NCI-H226 (cell line): Measurements from ENCODE around the gene ABR.
"Not testable (repeated sequence)": the region's sequence is repeated elsewhere in the genome, so short reads cannot be mapped to it uniquely, and the experiment has no call there.

Experiments used
- DNase-seq: peaks from one replicate; pipeline ENCODE4 v3.0.0-alpha.2; 2015

The ABR gene

DNA sequence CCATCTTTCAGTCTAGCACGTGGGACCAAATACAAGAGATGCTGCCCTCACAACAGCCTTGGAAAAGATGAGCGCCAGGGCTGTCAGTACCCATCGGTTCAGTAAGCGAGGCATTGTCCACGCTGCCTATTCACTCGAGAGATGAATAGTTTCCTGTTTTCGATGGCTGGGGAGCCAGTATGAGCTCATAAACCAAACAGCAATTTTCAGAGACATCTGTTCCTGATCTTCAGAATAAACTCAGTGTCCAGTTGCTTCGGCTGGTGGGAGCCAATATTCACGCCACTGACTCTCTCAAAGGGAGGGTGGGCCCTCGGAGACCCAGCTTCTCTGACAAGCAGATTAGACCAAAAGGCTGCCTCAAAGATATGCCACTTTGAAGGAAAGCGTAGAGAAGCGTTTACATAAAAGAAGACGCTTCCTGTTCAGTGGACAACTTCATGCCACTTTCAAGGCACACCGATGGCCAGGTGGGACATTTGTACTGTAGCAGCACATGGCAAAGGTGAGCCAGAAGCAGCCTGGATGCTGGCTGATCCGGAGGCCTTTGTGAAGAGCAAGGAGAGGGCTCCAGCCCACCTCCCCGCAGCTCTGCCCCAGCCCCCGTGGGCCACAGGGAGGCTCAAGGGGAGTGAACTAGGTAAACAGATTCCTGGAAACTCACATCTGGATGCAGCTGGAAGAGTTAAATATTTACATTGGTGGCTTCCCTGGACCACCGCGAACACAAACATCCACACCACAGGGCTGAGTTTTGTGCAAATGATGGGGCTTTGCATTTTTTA, 176.8 kb downstream of the ABR start:
- no peak for DNase-seq

DNA sequence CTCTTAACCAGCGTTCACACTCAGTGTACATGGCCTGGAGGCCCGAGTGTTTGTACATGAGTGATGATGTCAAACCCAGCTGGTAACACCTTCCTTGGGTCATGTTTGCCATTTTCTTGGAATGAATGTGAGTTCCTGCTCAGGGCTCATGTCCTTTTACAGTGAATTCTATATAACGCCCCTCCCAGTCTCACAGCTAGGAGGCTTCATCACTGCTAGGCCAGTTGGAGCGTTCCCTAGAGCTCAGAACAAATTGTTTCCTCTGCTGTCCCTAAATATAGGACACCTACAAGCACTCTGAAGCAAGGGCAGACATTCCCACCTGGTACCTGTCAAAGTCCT, 177.4 kb downstream of the ABR start:
- DNase-seq = no peak

DNA sequence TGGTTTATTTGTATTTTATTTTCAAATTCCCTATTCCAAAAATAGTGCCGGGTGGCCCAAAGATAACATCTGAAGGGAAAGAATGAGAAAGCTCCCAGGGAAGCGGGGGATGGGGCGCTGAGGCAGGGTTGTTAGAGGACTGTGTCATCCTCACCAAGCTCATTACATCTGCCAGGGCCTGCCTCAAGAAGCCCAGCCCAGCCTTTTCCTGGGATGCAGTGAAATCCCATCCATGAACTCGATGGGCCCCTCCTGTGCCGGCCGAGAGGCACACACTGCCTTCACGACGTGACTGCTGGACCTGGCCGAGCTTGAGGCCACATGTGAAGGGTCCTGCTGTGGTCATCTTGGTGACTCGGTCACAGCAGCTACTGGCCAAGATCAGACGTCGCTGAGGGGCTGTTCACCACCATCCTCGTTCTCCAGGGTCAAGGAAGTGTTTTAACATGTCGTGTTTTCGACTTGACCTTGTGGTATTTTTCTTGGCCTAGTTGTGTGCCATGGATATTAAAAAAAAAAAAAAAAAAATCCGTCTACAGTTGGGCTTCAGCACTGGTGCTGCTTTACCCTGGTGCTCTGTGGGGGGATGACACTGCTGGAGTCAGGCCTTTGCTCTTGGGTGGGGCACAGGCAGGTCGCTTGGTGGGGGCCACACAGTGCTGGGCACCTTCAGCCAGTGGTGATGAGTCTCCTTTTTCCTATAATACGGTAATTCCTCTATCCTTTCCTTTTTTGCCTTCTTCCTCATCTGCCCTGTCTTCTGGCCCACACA, 178.0 kb downstream of the ABR start:
- no peak for DNase-seq

DNA sequence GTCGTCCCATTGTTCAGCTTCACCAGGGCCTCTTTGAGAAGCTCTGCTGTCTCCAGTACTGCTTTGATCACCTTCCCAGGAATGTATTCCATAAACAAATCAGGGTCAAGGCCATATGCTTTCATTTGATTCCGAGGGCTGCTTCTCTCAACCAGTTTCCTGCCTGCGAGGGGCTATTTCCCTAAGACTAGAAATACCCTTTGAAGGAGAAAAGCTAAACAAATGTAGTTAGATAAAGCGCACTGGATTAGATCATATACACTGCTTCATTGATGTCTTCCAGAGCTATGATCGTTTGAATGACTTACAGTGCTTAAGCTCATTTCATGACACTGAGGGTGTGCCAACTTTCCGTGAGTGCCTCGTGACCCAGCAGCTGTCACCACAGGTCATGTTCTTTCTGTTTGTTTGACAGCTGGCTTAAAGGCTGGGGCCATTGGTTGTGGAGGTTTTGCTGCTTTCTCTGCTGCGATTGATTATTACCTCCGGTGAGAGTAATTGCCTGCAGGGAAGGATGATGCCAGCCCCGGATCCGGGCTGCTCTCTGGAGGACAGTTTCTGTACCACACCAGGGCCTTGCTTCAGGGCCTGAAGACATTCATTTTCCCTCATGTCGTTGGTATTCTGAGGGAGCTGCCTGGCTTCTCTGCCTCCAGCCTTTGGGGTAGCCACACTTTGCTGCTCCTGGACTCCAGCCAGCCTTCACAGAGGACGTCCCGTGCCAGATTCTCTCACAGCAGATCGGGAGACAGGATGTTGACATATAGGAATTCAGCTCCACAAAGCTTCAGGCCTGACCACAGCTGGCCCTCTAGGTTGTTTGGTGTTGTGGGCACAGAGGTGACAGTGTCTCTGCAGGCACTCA, 179.0 kb downstream of the ABR start:
- DNase-seq = peak; percentile 61

DNA sequence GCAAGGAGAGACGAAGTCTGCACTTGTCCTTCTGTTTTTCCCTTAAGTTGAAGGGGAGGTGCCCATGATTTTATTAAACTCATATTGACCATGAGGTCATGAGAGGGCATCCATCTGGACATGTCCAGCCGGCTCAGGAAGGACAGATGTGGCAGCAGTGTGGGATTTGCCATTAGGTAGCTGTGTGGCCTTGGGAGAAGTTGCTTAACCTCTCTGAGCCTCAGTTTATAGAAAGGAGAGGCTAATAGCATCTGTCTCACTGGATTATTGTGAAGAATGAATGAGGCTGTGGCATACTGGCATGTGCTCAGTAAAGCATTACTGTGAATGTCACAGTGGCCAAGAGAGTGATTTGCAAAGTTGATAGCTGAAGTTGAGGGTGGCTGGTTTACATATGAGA, 181.7 kb downstream of the ABR start:
- DNase-seq = no peak

DNA sequence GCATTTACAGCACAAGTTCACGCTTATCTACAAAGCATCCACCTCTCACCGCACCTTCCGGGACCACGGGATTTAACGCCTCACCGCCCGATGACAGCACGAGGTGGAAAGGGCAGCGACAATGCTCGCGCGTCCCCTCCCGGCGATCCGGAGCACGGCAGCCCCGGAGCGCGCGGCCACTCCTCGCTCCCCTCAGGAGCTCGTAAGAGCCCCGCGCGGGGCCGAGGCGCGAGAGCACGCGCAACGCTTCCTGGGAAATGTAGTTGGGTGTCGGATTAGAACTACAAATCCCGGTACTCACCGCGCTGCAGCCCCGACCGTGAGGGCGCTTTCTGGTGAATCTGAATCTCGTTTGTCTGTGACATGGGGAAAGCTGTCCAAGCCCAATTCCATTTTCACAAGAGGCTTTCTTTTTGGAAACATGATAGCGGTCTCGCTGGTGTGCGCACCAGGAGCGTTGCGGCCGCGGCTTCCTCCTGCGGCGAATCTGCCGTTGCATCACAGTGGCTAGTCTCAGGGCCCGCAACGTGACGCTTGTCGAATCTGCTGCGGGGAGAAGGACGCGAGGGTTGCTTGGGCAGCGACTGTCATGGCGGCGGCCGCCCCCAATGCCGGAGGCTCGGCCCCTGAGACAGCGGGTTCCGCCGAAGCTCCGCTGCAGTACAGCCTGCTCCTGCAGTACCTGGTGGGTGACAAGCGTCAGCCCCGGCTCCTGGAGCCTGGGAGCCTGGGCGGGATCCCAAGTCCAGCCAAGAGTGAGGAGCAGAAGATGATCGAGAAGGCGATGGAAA, 183.0 kb downstream of the ABR start, which contains the start of gene TIMM22:
Gene TIMM22, plus strand, starts transcription at position 576 of the 791 bp plus-strand sequence. Its CDS starts 14 bp downstream, at position 590.
- DNase-seq = peak; percentile 96

DNA sequence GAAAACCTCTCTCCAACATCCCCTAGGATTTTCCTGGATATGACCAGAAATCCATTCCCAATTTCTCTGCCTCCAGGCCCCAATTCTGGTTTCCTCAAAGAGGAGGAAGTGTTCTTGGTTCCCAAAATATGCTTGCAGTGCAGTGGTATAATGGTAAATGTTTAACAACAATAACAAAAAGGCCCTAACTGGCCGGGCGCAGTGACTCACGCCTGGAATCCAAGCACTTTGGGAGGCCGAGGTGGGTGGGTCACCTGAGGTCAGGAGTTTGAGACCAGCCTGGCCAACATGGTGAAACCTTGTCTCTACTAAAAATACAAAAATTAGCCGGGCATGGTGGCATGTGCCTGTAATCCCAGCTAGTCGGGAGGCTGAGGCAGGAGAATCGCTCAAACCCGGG, 184.5 kb downstream of the ABR start:
- DNase-seq = not testable (repeated sequence)

DNA sequence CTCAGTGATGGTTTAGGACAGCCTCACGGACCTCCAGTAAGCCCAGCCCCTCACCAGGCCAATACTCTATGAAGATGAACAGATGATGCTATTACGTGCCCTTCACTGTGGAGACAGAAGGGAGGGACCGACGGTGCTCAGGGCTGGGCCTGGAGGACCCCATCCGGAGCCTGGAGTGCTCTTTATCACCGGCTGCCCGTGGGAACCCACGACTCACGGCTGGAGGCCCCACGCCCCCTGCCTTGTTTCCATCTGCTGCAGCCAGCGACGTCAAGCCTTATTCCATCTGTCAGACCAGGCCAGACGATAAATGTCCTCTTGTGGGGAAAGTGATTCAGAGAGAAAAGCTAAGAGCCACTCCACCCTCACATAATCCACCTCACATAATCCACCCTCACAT, 186.8 kb downstream of the ABR start:
- no peak for DNase-seq

DNA sequence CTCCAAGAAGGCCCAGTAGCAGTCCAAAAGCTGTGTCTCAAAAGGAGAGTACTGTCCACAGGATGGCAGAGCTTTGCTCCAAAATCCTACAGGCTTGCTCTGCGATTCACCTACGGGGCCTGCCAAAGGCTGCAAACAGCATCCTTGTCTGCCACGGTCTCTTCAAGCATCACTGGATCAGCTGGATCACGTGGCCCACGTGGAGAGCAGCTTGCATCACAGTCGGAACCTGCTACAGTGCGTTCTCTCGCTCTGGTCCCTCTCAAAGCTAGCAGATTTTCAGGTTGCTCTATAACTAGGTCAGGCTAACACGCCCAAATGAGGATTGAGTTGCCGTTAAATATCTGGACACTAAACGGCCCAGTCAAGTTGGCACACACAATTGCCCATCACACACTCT, 191.2 kb downstream of the ABR start:
- no peak for DNase-seq

DNA sequence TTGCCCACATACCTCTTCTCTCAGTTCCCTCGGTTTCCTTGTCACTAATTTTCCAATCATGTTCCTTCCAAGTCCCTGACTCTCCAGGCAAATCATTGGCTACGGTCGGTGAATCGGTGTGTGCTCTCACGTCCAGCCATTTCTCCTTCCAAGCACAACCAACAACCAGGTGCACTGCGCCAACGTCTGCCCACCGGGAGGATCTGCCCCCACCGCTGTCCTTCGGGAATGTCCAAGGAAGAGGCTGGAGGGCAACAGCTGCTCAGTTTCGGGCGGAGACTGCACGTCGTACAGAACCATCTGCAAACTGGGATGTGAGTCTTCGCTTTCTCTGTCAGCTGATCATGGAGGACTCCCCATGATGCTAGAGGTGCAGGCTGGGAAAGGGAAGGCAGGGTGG, 191.8 kb downstream of the ABR start:
- no peak for DNase-seq

DNA sequence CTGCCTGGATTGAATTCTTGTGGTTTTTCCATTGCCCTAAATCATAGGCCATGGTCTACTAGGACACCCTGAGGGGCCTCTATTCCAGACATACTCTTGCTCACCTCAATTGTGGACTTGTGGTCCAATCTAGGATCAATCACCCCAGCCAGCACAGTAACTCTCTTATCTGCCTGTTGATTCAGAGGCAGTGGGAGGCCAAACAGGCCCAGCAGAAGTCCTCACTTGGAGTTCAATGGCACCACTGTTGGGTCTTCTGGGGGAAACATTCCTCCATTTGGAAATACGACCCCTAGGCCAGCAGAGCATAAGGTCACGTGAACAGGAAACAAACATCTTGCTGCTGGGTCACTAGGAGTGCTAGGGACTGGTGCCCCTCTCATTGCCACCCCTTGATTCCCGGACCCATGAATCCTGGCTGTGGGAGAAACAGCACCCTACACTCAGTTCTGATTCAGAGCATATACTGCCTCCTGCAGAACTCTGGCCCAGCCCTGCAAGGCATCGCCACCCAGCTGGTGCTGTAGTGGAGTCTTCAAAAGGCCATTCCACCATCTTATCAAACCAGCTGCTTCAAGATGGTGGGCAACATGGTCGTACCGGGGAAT, 193.4 kb downstream of the ABR start:
- DNase-seq = no peak

DNA sequence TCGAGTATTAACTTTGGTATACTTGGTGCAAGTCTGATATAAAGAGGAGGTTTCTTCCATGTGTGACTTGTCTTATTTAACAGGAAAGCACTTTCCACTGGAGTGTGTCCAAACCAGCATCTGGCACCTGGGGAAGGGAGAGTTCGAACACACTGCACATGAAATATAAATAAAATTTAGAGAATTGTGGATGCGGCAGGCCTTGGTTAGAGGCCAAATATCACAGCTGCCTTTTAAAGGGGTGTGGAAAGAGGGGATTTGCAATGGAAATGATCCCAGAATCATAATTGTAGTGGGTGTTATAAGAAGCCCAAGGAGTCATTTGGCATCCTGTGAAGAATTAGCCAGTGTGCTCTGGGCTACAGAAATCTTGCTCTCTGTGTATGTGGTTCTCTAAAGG, 195.9 kb downstream of the ABR start:
- DNase-seq = no peak

DNA sequence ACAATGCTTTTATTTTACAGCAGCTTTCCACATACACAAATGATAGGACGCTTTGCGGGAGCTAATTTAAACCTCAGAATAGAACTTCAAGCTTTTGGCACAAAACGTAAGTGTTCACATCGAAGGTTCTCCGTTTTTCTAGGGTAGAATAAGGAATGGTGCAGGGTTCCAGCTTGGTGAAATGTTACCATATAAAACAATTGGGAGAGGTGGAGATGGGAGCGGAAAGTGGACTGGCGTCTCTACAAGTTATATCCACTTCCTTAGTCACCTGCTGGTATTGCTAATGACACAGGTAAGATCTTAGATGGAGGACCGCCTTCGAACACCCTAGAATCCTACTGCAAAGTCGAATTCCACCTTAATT, 198.5 kb downstream of the ABR start:
- no peak for DNase-seq

DNA sequence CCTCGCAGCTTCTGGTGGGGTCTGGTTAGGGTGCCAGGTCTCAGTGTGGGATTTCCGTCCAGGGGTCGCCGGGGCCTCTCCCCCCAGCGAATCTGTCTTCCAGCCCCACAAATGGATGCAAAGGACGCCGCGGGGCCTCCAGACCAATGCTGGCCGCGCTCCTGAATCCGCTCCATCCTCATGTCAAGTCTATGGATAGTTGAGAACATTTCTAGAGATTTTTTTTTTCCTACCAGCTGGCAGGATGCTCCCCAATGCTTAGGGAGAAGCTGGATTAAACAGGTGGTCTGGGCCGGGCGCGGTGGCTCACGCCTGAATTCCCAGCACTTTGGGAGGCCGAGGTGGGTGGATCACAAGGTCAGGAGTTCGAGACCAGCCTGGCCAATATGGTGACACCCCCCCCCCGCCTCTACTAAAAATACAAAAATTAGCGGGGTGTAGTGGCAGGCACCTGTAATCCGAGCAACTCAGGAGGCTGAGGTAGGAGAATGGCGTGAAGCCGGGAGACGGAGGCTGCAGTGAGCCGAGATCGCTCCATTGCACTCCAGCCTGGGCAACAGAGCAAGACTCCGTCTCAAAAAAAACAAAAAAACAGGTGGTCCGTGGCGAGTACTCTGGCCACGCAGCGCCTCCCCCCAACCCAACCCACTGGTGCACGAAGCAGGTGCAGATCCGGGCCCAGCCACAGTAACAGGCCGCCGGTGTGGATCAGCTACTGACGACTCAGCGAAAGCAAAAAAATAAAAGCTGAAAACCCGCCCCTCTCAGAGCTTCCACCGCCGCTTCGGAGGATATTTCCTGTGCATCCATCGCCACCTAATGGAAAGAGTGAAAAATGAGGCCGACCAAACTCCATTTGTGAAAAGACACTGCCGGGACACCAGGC, 199.1 kb downstream of the ABR start:
- peak; percentile 71 for DNase-seq

DNA sequence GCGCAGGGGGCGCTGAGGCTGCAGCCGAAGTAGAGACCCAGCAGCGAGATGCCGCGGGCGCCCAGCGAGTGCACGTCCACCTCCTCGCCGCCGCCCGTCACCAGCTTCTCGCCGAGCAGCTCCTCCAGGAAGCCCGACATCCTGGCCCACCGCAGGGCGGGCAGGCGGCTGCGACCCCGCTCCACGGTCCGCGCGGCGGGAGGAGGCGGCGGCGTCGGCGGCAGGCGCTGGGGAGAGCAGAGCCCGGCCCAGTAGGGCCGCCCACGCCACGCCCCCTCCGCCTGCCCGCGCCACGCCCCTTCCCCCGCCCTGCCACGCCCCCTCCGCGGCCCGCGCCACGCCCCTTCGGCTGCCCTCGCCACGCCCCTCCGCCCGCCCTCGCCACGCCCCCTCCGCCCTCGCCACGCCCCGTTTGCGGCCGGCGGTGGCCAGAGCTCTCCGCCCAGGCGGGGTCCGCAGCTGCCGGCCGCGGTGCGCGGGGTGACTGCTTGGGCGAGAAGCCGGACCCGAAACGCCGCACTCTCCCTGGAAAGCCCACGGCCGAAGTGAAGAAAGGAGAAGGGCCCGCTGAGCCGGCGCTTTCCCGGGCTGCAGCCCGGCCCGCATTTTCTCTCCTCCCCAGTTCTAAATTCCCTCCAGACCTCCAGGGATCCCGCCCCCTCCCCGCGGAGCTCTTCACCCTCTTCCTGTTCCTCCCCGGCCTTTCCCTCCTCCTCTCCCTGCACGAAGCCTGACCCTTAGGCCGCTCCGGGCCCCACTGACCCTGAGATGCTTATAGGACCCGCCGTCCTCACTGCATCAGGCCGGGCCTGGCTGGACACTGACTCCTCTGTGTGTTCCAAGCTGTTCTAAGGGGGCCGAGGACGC, 200.0 kb downstream of the ABR start, which contains the start of gene NXN:
Gene NXN, minus strand, starts transcription at position 238 of the 867 bp plus-strand sequence.
- peak; percentile 56 for DNase-seq

DNA sequence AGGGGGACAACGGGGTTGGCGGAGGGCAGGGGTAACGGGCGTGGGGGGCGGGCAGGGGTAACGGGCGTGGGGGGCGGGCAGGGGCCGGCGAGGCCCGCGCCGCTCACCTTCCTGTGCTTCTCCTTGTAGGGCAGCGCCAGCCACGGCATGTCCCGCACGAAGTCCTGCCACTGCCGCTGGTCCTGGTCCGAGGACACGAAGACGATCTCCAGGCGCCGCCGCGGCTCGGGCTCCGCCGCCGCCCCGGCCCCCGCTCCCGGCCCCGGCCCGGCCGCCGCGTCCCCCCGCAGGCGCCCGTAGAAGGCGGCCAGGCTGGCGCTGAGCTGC, 200.6 kb downstream of the ABR start:
- no peak for DNase-seq

DNA sequence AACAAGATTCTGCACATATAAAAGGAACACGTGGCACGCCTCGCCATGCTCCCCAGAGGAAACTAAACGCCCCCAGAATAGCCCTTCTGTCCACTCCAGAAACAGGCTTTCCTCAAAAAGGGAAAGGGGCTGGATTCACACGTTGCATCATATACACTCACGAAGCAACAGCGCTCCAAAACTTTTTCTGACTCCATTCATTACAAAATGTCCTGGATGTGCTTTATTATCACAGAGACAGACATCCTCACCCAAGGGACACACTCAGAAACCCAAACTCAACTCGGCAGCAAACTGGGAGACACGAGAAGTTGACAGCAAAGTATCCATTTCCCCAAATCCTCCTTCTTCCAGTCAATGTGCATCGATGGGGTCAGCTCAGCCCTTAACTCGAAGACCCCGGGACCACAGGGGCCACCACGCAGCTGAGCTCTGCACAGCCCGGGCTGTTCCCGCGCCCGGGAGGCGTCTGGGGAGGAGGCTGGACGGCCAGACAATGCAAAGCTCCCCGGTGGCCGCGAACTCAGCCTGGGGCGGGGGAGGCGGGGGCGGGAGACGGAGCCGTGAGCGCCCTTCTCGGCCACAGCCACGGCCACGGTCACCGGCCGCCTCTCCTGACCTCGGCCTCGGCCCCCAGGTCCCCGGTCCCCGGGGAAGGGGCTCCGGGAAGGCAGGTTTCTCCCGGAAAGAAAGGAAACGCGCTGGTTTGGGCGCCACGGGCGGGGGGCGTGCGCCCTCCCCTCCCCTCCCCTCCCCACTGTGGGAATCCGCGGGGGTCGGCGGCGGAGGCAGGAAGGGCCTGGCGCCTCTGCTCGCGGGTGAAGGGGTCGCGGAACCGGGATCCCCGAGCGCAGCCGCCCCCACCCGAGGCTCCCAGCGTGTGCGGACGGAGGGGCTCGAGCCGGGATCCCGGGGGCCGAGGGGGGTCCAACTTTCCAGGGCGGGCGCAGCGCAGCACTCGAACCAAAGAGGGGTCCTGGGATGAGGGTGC, 201.4 kb downstream of the ABR start:
- DNase-seq = no peak

DNA sequence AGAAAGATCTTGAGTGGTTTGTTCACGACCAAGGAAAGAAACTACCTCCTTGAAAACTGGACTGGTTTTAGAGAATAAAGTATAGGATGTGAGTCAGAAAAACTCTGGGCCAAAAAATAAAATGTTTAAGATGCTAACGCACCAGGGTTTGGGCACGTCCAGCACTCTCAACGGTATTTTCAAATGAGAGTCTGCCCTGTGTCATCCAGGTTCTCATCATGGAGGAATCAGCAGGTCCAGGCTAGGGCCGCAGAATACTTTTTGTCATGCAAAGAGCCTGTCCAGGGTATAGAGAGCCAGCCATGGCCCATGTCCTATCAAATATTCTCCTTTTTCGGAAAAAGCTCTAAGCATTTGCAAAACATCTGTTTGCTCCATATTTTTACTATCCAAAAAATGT, 202.6 kb downstream of the ABR start:
- DNase-seq = no peak

DNA sequence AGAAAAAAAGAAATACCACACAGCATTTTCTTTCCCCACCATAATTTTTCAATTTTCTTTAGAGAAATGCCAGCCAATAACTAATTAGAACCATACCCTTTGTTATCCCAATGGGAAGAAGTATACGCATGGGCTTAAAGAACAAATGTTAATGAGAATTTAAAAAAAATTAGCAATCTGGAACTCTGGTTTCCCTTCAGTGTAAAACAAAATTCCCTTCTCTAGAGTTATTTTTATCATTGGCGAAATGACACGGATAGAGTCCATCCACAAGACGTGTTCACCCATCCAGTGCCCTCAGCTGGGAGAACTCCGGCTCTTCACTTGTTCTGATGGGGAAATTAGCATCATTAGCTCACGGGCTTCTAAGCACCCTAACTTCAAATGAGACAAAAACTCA, 203.5 kb downstream of the ABR start:
- DNase-seq = no peak
